Measurements from ENCODE around the gene ZNF143.

DNA sequence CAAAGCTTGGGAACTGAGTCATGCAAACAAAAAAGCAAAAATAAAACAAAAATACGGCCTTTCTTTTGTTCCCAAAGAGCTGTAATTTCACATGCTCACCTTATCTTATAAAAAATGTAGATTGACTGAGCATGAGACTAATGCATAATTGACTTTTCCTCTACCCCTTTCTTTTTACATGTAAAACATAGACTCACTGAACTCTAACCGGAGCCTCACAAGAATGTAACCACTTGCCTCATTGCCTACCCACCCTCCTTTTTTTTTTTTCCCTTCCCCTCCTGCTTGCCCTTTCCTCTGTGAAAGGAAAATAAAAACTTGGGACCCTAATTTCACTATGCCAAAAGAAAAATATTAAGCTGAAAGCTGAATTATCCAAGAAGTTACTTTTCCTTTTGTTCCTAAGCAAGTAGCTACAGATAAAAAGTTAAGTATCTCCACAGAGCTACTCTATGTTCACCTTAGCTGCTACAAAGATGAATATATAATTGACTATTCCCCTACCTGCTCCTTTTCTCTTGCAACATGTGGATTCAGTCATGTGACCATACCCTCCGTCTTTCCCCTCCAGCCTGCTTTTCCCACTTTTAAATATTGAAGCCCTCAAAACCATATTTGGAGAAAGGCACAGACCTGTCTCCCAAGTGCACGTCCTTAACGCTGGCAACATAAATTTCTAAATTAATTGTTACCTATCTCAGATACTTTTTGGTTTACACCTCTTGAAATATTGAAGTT, 73.1 kb downstream of the ZNF143 start:
- no peak for TF ChIP-seq CTCF (conservative IDR thresholded peaks at IDR 0.05)
- no peak for TF ChIP-seq ZFX (IDR thresholded peaks at IDR 0.05)
